BLaER1 treated with 17β-estradiol and CSF1 and Interleukin-3, amounts not matched to agents 10 nM and 100 nM (cell line): ENCODE measurements around the gene SRRM3.
A peak's percentile ranks its signal among the peaks of the same experiment; 100 is the strongest.

Source experiments
- H3K27ac ChIP-seq, 11 experiments: shearing (Covaris generic); formaldehyde crosslinking; 2 replicates each; pipeline ENCODE4 v1.8.1; 2022
- H3K27me3 ChIP-seq, 11 experiments: shearing (Covaris generic); formaldehyde crosslinking; 2 replicates each; pipeline ENCODE4 v1.8.1; 2022
- H3K36me3 ChIP-seq, 11 experiments: shearing (Covaris generic); formaldehyde crosslinking; 2 replicates each; pipeline ENCODE4 v1.8.1; 2022
- H3K4me1 ChIP-seq, 10 experiments: shearing (Covaris generic); formaldehyde crosslinking; 2 replicates each; pipeline ENCODE4 v1.8.1; 2022
- H3K4me2 ChIP-seq, 11 experiments: shearing (Covaris generic); formaldehyde crosslinking; 2 replicates each; pipeline ENCODE4 v1.8.1; 2022
- H3K4me3 ChIP-seq, 10 experiments: shearing (Covaris generic); formaldehyde crosslinking; 2 replicates each; pipeline ENCODE4 v1.8.1; 2022
- H3K9ac ChIP-seq, 11 experiments: shearing (Covaris generic); formaldehyde crosslinking; 2 replicates each; pipeline ENCODE4 v1.8.1; 2022
- H3K9me3 ChIP-seq, 11 experiments: shearing (Covaris generic); formaldehyde crosslinking; replicated peaks in 1 of 11; 2 replicates each; pipeline ENCODE4 v1.8.1; 2022
- H4K20me1 ChIP-seq, 11 experiments: shearing (Covaris generic); formaldehyde crosslinking; 2 replicates each; pipeline ENCODE4 v1.8.1; 2022
- Cebpa-rat ChIP-seq, 11 experiments: shearing (Covaris generic); IDR thresholded peaks; 2 replicates each; pipeline ENCODE4 v1.8.1; 2022

The SRRM3 gene

GRCh38 chr7:76272142-76272541 is 70.4 kb downstream of the SRRM3 start:
- peaks cover 11 to 31% (median 23%) of the 10 kb centered on the region in 10 experiments; a peak in 19 of 20 replicates for H3K4me1 ChIP-seq
- no peak overlapping the region for H3K4me3 ChIP-seq
- TF ChIP-seq Cebpa-rat (IDR thresholded peaks at IDR 0.05), result no peak
- H3K27me3 ChIP-seq, result peaks cover 7 to 69% (median 42%) of the 10 kb centered on the region in 11 experiments; a peak in 19 of 22 replicates
- no peak overlapping the region for H3K9ac ChIP-seq
- H3K4me2 ChIP-seq, result peak overlapping the region in 4 of 11 experiments; percentile 16 to 50 (median 37); a peak in 4 of 22 replicates
- no peak overlapping the region for H3K27ac ChIP-seq
- H3K9me3 ChIP-seq, result no peaks in the 10 kb centered on the region
- H3K36me3 ChIP-seq, result no peaks in the 10 kb centered on the region
- H4K20me1 ChIP-seq, result peaks cover 0 to 6% (median 0%) of the 10 kb centered on the region in 11 experiments; a peak in 3 of 22 replicates

- peak overlapping the region in 3 of 11 experiments; percentile 8 to 19 (median 16); a peak in 4 of 22 replicates for H3K27ac ChIP-seq
Measured at GRCh38 chr7:76272851-76273497, 71.3 kb downstream of the SRRM3 start.

GRCh38 chr7:76273503-76273902 is 71.8 kb downstream of the SRRM3 start:
- H3K27me3 ChIP-seq, result peaks cover 11 to 71% (median 45%) of the 10 kb centered on the region in 11 experiments
- peaks cover 0 to 2% (median 0%) of the 10 kb centered on the region in 11 experiments; a peak in 2 of 22 replicates for H3K9me3 ChIP-seq
- H3K36me3 ChIP-seq, result no peaks in the 10 kb centered on the region
- H4K20me1 ChIP-seq, result peaks cover 0 to 6% (median 0%) of the 10 kb centered on the region in 11 experiments; a peak in 4 of 22 replicates
- peaks cover 11 to 22% (median 17%) of the 10 kb centered on the region in 10 experiments; a peak in 19 of 20 replicates for H3K4me1 ChIP-seq
- no peak for TF ChIP-seq Cebpa-rat (IDR thresholded peaks at IDR 0.05)
- H3K4me2 ChIP-seq, result peak overlapping the region in 10 of 11 experiments; percentile 42 to 59 (median 50); a peak in 18 of 22 replicates
- H3K27ac ChIP-seq, result peak overlapping the region in 3 of 11 experiments; percentile 8 to 19 (median 16); a peak in 2 of 22 replicates
- no peak overlapping the region for H3K4me3 ChIP-seq
- peak overlapping the region in 2 of 11 experiments; percentile 29 to 39; a peak in 2 of 22 replicates for H3K9ac ChIP-seq

More at GRCh38 chr7:76272851-76273497, 71.3 kb downstream of the SRRM3 start:
- peak overlapping the region in 10 of 11 experiments; percentile 42 to 59 (median 50); a peak in 21 of 22 replicates for H3K4me2 ChIP-seq
- no peaks in the 10 kb centered on the region for H3K36me3 ChIP-seq
- no peak overlapping the region for H3K4me3 ChIP-seq
- H3K27me3 ChIP-seq, result peaks cover 8 to 70% (median 42%) of the 10 kb centered on the region in 11 experiments; a peak in 20 of 22 replicates
- TF ChIP-seq Cebpa-rat (IDR thresholded peaks at IDR 0.05), result no peak
- no peaks in the 10 kb centered on the region for H3K9me3 ChIP-seq
- H4K20me1 ChIP-seq, result peaks cover 0 to 6% (median 0%) of the 10 kb centered on the region in 11 experiments; a peak in 3 of 22 replicates
- H3K4me1 ChIP-seq, result peaks cover 11 to 25% (median 18%) of the 10 kb centered on the region in 10 experiments; a peak in 19 of 20 replicates
- H3K9ac ChIP-seq, result peak overlapping the region in 4 of 11 experiments; percentile 8 to 39 (median 19); a peak in 4 of 22 replicates

GRCh38 chr7:76278540-76278939 is 76.8 kb downstream of the SRRM3 start:
- Histone ChIP-seq H3K27ac (no peak overlapping the region), H4K20me1 (peaks cover 0 to 5% (median 0%) of the 10 kb centered on the region in 11 experiments; a peak in 5 of 22 replicates), H3K4me3 (no peak overlapping the region), H3K27me3 (peaks cover 48 to 86% (median 69%) of the 10 kb centered on the region in 11 experiments), H3K9ac (no peak overlapping the region), H3K36me3 (no peaks in the 10 kb centered on the region), H3K4me1 (peaks cover 0 to 13% (median 8%) of the 10 kb centered on the region in 10 experiments; a peak in 16 of 20 replicates), H3K9me3 (peaks cover 0 to 6% (median 0%) of the 10 kb centered on the region in 11 experiments; a peak in 2 of 22 replicates), H3K4me2 (no peak overlapping the region)
- no peak for TF ChIP-seq Cebpa-rat (IDR thresholded peaks at IDR 0.05)

- H3K4me3 ChIP-seq, result no peak overlapping the region
- H3K4me2 ChIP-seq, result no peak overlapping the region
- no peaks in the 10 kb centered on the region for H3K36me3 ChIP-seq
- H4K20me1 ChIP-seq, result peaks cover 0 to 6% (median 0%) of the 10 kb centered on the region in 11 experiments; a peak in 5 of 22 replicates
- H3K27ac ChIP-seq, result no peak overlapping the region
- peaks cover 0 to 13% (median 7%) of the 10 kb centered on the region in 10 experiments; a peak in 15 of 20 replicates for H3K4me1 ChIP-seq
- H3K27me3 ChIP-seq, result peaks cover 62 to 93% (median 81%) of the 10 kb centered on the region in 11 experiments
- H3K9me3 ChIP-seq, result peaks cover 0 to 6% (median 0%) of the 10 kb centered on the region in 11 experiments; a peak in 2 of 22 replicates
- TF ChIP-seq Cebpa-rat (IDR thresholded peaks at IDR 0.05), result no peak
- no peak overlapping the region for H3K9ac ChIP-seq
Measured at GRCh38 chr7:76280408-76280807, 78.7 kb downstream of the SRRM3 start.

- H3K36me3 ChIP-seq, result no peaks in the 10 kb centered on the region
- peaks cover 62 to 95% (median 84%) of the 10 kb centered on the region in 11 experiments for H3K27me3 ChIP-seq
- H3K4me2 ChIP-seq, result peak overlapping the region; percentile 81 to 97 (median 93)
- peaks cover 0 to 15% (median 8%) of the 10 kb centered on the region in 10 experiments; a peak in 17 of 20 replicates for H3K4me1 ChIP-seq
- no peak for TF ChIP-seq Cebpa-rat (IDR thresholded peaks at IDR 0.05)
- H3K4me3 ChIP-seq, result peak overlapping the region; percentile 33 to 73 (median 56); a peak in 19 of 20 replicates
- peak overlapping the region in 7 of 11 experiments; percentile 24 to 66 (median 33); a peak in 5 of 22 replicates for H3K9ac ChIP-seq
- no peak overlapping the region for H3K27ac ChIP-seq
- H4K20me1 ChIP-seq, result peaks cover 0 to 6% (median 0%) of the 10 kb centered on the region in 11 experiments; a peak in 5 of 22 replicates
- peaks cover 0 to 6% (median 0%) of the 10 kb centered on the region in 11 experiments; a peak in 2 of 22 replicates for H3K9me3 ChIP-seq
Measured at GRCh38 chr7:76281006-76281705, 79.5 kb downstream of the SRRM3 start.

- peak overlapping the region; percentile 49 to 73 (median 62) for H3K4me3 ChIP-seq
Measured at GRCh38 chr7:76281706-76282343, 80.1 kb downstream of the SRRM3 start.

More at GRCh38 chr7:76281706-76282343, 80.1 kb downstream of the SRRM3 start:
- no peak for TF ChIP-seq Cebpa-rat (IDR thresholded peaks at IDR 0.05)
- Histone ChIP-seq H3K36me3 (no peaks in the 10 kb centered on the region), H3K4me1 (peaks cover 0 to 22% (median 15%) of the 10 kb centered on the region in 10 experiments; a peak in 18 of 20 replicates), H3K27ac (no peak overlapping the region), H4K20me1 (peaks cover 0 to 6% (median 0%) of the 10 kb centered on the region in 11 experiments; a peak in 5 of 22 replicates), H3K9ac (peak overlapping the region in 8 of 11 experiments; percentile 24 to 66 (median 40); a peak in 3 of 22 replicates), H3K4me2 (peak overlapping the region; percentile 81 to 97 (median 93)), H3K27me3 (peaks cover 62 to 90% (median 83%) of the 10 kb centered on the region in 11 experiments), H3K9me3 (peaks cover 0 to 6% (median 0%) of the 10 kb centered on the region in 11 experiments; a peak in 2 of 22 replicates)
